H9 (cell line): Measurements from ENCODE around the gene PIK3R5. TPM values are rescaled to one million over a fixed set of nuclear protein-coding genes. Genes with fewer than 3 reads are reported as not detected.

Experiments
- DNase-seq: peaks from one replicate; pipeline ENCODE4 v3.0.0-alpha.2; 2017
- H2AFZ ChIP-seq: one replicate; pipeline ENCODE4 v1.6.1; 2013; ENCODE audit warnings: mild to moderate bottlenecking, low read length, control low read depth, moderate library complexity
- H2AK5ac ChIP-seq: 2 replicates; pipeline ENCODE4 v1.6.1; 2013; ENCODE audit warnings: low read length, control low read depth, mixed read lengths; ENCODE audit not compliant: insufficient read length
- H2BK120ac ChIP-seq: one replicate; pipeline ENCODE4 v1.6.1; 2013; ENCODE audit warnings: low read depth, mild to moderate bottlenecking, low read length, control low read depth, inconsistent platforms; ENCODE audit not compliant: poor library complexity, severe bottlenecking
- H2BK12ac ChIP-seq: 2 replicates; pipeline ENCODE4 v1.6.1; 2013; ENCODE audit warnings: low read length, control low read depth, mixed read lengths, low read depth; ENCODE audit not compliant: insufficient read length
- H2BK15ac ChIP-seq: 2 replicates; pipeline ENCODE4 v1.6.1; 2013; ENCODE audit warnings: low read depth, low read length, control low read depth
- H2BK20ac ChIP-seq: one replicate; pipeline ENCODE4 v1.6.1; 2013; ENCODE audit warnings: low read depth, mild to moderate bottlenecking, low read length, control low read depth, inconsistent platforms; ENCODE audit not compliant: poor library complexity, severe bottlenecking
- H2BK5ac ChIP-seq: 2 replicates; pipeline ENCODE4 v1.6.1; 2013; ENCODE audit warnings: low read length, control low read depth, mixed read lengths; ENCODE audit not compliant: insufficient read length
- H3K14ac ChIP-seq: 2 replicates; pipeline ENCODE4 v1.6.1; 2013; ENCODE audit warnings: low read length, control low read depth; ENCODE audit not compliant: insufficient read depth
- H3K18ac ChIP-seq: 2 replicates; pipeline ENCODE4 v1.6.1; 2013; ENCODE audit warnings: low read depth, mild to moderate bottlenecking, mixed read lengths, low read length, control low read depth; ENCODE audit not compliant: insufficient read length
- H3K23ac ChIP-seq: 2 replicates; pipeline ENCODE4 v1.6.1; 2013; ENCODE audit warnings: low read length, control low read depth, mixed read lengths, low read depth; ENCODE audit not compliant: insufficient read length
- H3K23me2 ChIP-seq: 2 replicates; pipeline ENCODE4 v1.6.1; 2013; ENCODE audit warnings: low read depth, mild to moderate bottlenecking, mixed read lengths, low read length, control low read depth; ENCODE audit not compliant: insufficient read length, poor library complexity, severe bottlenecking
- H3K27ac ChIP-seq: 2 replicates; pipeline ENCODE4 v1.5.1; 2013; ENCODE audit warnings: low read length, control low read depth, mixed read lengths, low read depth; ENCODE audit not compliant: insufficient read length
- H3K27me3 ChIP-seq: 2 replicates; pipeline ENCODE4 v1.6.1; 2013; ENCODE audit warnings: low read length, control low read depth, inconsistent platforms; ENCODE audit not compliant: insufficient read depth
- H3K4ac ChIP-seq: 2 replicates; pipeline ENCODE4 v1.6.1; 2013; ENCODE audit warnings: low read depth, mild to moderate bottlenecking, control low read depth, inconsistent platforms, low read length, moderate library complexity
- H3K4me1 ChIP-seq: 2 replicates; pipeline ENCODE4 v1.6.1; 2013; ENCODE audit warnings: low read length, control low read depth, inconsistent platforms; ENCODE audit not compliant: insufficient read depth
- H3K4me2 ChIP-seq: 2 replicates; pipeline ENCODE4 v1.6.1; 2013; ENCODE audit warnings: low read length, control low read depth, mixed read lengths; ENCODE audit not compliant: insufficient read length, insufficient read depth
- H3K56ac ChIP-seq: 2 replicates; pipeline ENCODE4 v1.6.1; 2013; ENCODE audit warnings: low read depth, mild to moderate bottlenecking, mixed read lengths, low read length, control low read depth; ENCODE audit not compliant: insufficient read length
- H3K79me1 ChIP-seq: 2 replicates; pipeline ENCODE4 v1.6.1; 2013; ENCODE audit warnings: low read depth, mild to moderate bottlenecking, moderate library complexity, low read length, control low read depth, inconsistent platforms; ENCODE audit not compliant: insufficient read depth, poor library complexity, severe bottlenecking
- H3K79me2 ChIP-seq: 2 replicates; pipeline ENCODE4 v1.6.1; 2013; ENCODE audit warnings: low read length, control low read depth, inconsistent platforms; ENCODE audit not compliant: insufficient read depth
- H3K9ac ChIP-seq: 2 replicates; pipeline ENCODE4 v1.6.1; 2013; ENCODE audit warnings: low read length, control low read depth, mixed read lengths; ENCODE audit not compliant: insufficient read length; ENCODE audit errors: extremely low read depth
- H3K9me3 ChIP-seq: one replicate; pipeline ENCODE4 v1.6.1; 2013; ENCODE audit warnings: low read depth, low read length, inconsistent platforms; ENCODE audit not compliant: control insufficient read depth
- H3T11ph ChIP-seq: one replicate; pipeline ENCODE4 v1.6.1; 2013; ENCODE audit warnings: mild to moderate bottlenecking, low read length, control low read depth, inconsistent platforms
- H4K20me1 ChIP-seq: one replicate; pipeline ENCODE4 v1.6.1; 2013; ENCODE audit not compliant: control insufficient read depth, insufficient read length, insufficient read depth
- H4K5ac ChIP-seq: 2 replicates; pipeline ENCODE4 v1.6.1; 2013; ENCODE audit warnings: low read depth, mild to moderate bottlenecking, mixed read lengths, low read length, control low read depth; ENCODE audit not compliant: insufficient read length
- H4K8ac ChIP-seq: replicated peaks from 2 replicates; pipeline ENCODE4 v1.6.1; 2013; ENCODE audit warnings: low read length, control low read depth, mixed read lengths, low read depth; ENCODE audit not compliant: insufficient read length
- H4K91ac ChIP-seq: 2 replicates; pipeline ENCODE4 v1.6.1; 2013; ENCODE audit warnings: low read depth, mild to moderate bottlenecking, moderate library complexity, mixed read lengths, low read length, control low read depth; ENCODE audit not compliant: insufficient read length
- H3K27ac Mint-ChIP-seq, 3 experiments: 2 replicates in 2 of 3; 3 replicates in 1 of 3; pipeline ENCODE4 v1.8.0; 2020 to 2021; ENCODE audit warnings: mixed read lengths in 3 of 3, mild to moderate bottlenecking in 1 of 3, moderate library complexity in 1 of 3
- H3K27me3 Mint-ChIP-seq: 2 replicates; pipeline ENCODE4 v1.8.0; 2021; ENCODE audit warnings: low read depth, mild to moderate bottlenecking, moderate library complexity, mixed read lengths
- H3K36me3 Mint-ChIP-seq, 3 experiments: 2 replicates in 2 of 3; 3 replicates in 1 of 3; pipeline ENCODE4 v1.8.0; 2020 to 2021; ENCODE audit warnings: low read depth in 3 of 3, mixed read lengths in 3 of 3; ENCODE audit not compliant: insufficient read depth in 1 of 3
- H3K4me1 Mint-ChIP-seq, 2 experiments: 2 replicates each; pipeline ENCODE4 v1.8.0; 2020; ENCODE audit warnings: mixed read lengths in 2 of 2
- H3K4me3 Mint-ChIP-seq, 2 experiments: 2 replicates in 1 of 2; 3 replicates in 1 of 2; pipeline ENCODE4 v1.8.0; 2020 to 2021; ENCODE audit warnings: mild to moderate bottlenecking in 2 of 2, mixed read lengths in 2 of 2, moderate library complexity in 1 of 2
- H3K9me3 Mint-ChIP-seq, 2 experiments: 2 replicates in 1 of 2; 3 replicates in 1 of 2; pipeline ENCODE4 v1.8.0; 2020; ENCODE audit warnings: mild to moderate bottlenecking in 2 of 2, mixed read lengths in 2 of 2, moderate library complexity in 1 of 2
- CTCF ChIP-seq: fragments of 200-600 bp; sonication (generic); conservative IDR thresholded peaks from 3 replicates; pipeline ENCODE4 v1.8.0; 2021; ENCODE audit warnings: antibody characterized with exemption, mild to moderate bottlenecking
- WGBS: extraction: QIAGEN DNeasy Blood & Tissue Kit; methylation state at CpG from one replicate; pipeline ENCODE4 v1.1.7; 2013; ENCODE audit warnings: missing lambda C conversion rate, low lambda C conversion rate, mixed read lengths; ENCODE audit not compliant: insufficient read length; ENCODE audit errors: extremely low coverage; 5-methylcytosine and 5-hydroxymethylcytosine counted together
- total RNA-seq: library from RNA; stranded (reverse); gene quantifications from 2 replicates; pipeline ENCODE4 v1.2.1, GENCODE V29; 2021

Gene PIK3R5
- total RNA-seq, 1 experiment from 2014 or later: 1.4 TPM

DNA sequence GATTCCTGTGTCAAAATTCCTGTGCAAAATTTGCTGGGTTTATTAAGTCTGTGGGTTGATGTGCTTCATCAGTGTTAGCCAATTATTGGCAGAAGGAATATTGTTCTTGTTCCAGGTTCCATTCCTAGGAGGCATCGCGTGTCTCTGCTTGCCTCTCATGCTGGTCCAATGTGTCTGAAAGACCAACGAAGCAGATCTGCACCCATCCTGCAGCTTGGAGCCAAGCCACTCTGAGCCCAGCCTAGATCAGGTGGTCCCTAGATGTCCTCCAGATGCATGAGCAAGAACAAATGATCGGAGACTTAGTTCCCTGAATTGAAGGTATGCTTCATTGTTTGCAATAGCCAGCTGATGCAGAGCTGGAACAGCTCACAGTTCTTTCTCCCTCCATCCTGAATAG is 87.5 kb downstream of the PIK3R5 start:
- Mint-ChIP-seq H3K36me3 (no peaks in the 10 kb centered on the region; a peak in 1 of 7 replicates), H3K4me1 (peaks cover 14 to 20% of the 10 kb centered on the region in 2 experiments), H3K27me3 (peaks cover 4% of the 10 kb centered on the region; the same call in 1 of the 2 replicates), H3K27ac (no peak overlapping the region; a peak in 1 of 7 replicates), H3K9me3 (no peaks in the 10 kb centered on the region), H3K4me3 (no peak overlapping the region)
- Histone ChIP-seq H3K4ac (no peak overlapping the region), H2AK5ac (no peak overlapping the region), H3K9ac (no peak overlapping the region), H2BK12ac (no peak overlapping the region), H3K14ac (no peak overlapping the region), H3K4me1 (peaks cover 5% of the 10 kb centered on the region; the same call in 1 of the 2 replicates), H3T11ph (no peak overlapping the region), H2BK5ac (no peak overlapping the region), H2BK15ac (no peak overlapping the region), H3K9me3 (no peaks in the 10 kb centered on the region), H3K4me2 (no peak overlapping the region), H4K8ac (no peak overlapping the region), H3K56ac (no peak overlapping the region), H2BK120ac (no peak overlapping the region), H4K91ac (no peak overlapping the region), H4K5ac (no peak overlapping the region), H3K18ac (no peak overlapping the region), H3K27me3 (no peaks in the 10 kb centered on the region), H3K79me2 (no peaks in the 10 kb centered on the region), H4K20me1 (no peaks in the 10 kb centered on the region), H3K79me1 (no peaks in the 10 kb centered on the region), H3K23ac (no peak overlapping the region), H2AFZ (no peak overlapping the region), H3K27ac (no peak overlapping the region), H2BK20ac (no peak overlapping the region), H3K23me2 (no peaks in the 10 kb centered on the region)
- no peak for TF ChIP-seq CTCF
- no peak for DNase-seq
- no CpG with 5 or more reads among the region's 4 CpGs for WGBS
